Retinal pigment epithelial cell (primary cell): Measurements from ENCODE around the gene PRX.
"Not testable (repeated sequence)": the region's sequence is repeated elsewhere in the genome, so short reads cannot be mapped to it uniquely, and the experiment has no call there.

Experiments
- DNase-seq: peaks from one replicate; pipeline ENCODE4 v3.0.0-alpha.2; 2010; ENCODE audit warnings: low read depth
- H3K4me3 ChIP-seq: 2 replicates; pipeline ENCODE4 v1.5.1; 2011; ENCODE audit warnings: mild to moderate bottlenecking, low read length, control low read depth, moderate library complexity
- TF ChIP-seq, protein P1 (sequence below): conservative IDR thresholded peaks from 2 replicates; pipeline ENCODE4 v1.5.1; 2011; ENCODE audit warnings: low read depth, low read length, control low read depth, inconsistent platforms

The PRX gene

DNA sequence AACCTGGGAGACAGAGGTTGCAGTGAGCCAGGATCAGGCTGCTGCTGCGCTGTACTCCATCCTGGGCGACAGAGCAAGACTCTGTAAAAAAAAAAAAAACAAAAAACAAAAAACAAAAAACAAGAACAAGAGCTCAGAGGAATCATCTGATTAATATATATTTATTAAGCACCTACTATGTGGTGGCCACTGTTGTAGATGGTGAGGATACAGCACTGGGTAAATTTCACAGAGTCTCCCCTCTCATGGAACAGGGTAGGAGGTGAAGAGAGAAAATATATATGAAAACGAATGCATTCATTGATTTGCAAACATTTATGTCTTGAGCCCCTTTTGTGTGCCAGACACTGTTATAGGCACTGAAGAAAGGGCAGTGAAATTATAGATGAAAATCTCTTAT lies 18.5 kb upstream of the PRX start:
- no peak for DNase-seq
- TF ChIP-seq, protein P1, sequence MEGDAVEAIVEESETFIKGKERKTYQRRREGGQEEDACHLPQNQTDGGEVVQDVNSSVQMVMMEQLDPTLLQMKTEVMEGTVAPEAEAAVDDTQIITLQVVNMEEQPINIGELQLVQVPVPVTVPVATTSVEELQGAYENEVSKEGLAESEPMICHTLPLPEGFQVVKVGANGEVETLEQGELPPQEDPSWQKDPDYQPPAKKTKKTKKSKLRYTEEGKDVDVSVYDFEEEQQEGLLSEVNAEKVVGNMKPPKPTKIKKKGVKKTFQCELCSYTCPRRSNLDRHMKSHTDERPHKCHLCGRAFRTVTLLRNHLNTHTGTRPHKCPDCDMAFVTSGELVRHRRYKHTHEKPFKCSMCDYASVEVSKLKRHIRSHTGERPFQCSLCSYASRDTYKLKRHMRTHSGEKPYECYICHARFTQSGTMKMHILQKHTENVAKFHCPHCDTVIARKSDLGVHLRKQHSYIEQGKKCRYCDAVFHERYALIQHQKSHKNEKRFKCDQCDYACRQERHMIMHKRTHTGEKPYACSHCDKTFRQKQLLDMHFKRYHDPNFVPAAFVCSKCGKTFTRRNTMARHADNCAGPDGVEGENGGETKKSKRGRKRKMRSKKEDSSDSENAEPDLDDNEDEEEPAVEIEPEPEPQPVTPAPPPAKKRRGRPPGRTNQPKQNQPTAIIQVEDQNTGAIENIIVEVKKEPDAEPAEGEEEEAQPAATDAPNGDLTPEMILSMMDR, result no peak
- H3K4me3 ChIP-seq, result no peak overlapping the region

DNA sequence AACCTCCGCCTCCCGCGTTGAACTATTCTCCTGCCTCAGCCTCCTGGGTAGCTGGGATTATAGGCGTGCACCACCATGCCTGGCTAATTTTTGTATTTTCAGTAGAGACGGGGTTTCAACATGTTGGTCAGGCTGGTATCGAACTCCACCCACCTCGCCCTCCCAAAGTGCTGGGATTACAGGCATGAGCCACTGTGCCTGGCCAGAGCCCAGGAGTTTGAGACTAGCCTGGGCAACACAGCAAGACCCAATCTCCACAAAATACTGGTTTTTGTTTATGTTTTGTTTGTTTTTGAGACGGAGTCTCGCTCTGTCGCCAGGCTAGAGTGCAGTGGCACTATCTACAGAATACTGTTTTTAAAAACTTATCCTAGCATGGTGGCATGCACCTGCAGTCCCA lies 17.1 kb upstream of the PRX start:
- H3K4me3 ChIP-seq, result not testable (repeated sequence)

DNA sequence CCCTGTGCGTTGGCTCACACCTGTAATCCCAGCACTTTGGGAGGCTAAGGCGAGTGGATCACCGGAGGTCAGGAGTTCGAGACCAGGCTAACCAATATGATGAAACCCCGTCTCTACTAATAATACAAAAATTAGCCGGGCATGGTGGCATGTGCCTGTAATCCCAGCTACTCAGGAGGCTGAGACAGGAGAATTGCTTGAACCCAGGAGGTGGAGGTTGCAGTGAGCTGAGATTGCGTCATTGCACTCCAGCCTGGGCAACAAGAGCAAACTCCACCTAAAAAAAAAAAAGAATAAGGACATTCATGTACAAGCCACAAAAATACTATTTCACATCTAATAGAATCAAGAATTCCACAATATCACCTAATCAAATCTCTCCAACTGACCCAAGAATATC lies 15.0 kb upstream of the PRX start:
- not testable (repeated sequence) for DNase-seq, H3K4me3 ChIP-seq

More for the DNA sequence above, 17.1 kb upstream of the PRX start:
- not testable (repeated sequence) for DNase-seq

DNA sequence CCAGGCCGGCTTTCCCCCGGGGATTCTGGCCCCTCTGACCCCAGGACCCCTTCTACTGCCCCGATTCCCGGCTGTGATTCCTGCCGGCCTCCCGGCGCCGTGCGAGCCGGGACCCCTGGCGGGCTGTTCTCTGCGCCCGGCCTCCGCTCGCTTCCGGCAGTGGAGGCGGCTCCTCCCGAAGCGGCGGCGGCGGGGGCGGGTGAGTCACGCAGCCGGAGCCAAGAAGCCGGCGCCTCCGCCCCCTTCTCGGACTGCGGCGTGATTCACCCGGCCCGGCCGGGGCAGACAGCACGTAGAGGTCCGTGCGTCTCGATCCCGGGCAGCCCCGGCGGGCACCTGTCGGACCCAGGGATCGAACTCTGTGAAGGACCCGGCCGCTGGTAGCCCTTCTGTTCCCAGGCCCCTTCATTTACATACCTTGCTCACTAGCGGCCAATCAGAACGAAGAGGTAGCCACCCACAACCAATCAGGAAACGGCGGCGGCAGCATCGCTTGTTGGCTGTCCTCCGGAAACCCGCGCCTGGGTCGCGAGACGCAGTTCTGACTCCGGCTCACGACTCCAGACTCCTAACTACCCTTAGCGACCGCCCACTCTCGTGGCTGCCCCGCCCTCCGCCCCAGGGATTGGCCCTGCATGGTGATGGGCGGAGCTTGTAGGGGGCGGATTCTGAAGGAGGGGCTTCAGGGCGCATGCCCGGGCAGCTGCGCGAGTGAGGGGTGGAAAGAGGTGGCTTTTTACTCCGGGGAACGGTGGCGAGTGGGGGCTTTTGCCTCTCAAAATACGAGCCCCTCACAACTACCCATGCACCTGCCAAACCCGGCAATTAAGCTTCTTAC lies 12.5 kb upstream of the PRX start, which contains the start of gene SERTAD1:
SERTAD1 (minus strand) TSS at position 543 of the 838 bp plus-strand sequence. CDS start 2,446 bp downstream, outside the sequence.
- H3K4me3 ChIP-seq, result peak within 1 kb of the TSS; percentile 85
- DNase-seq, result peak; percentile 97
- TF ChIP-seq, protein P1, result peak; percentile 60

DNA sequence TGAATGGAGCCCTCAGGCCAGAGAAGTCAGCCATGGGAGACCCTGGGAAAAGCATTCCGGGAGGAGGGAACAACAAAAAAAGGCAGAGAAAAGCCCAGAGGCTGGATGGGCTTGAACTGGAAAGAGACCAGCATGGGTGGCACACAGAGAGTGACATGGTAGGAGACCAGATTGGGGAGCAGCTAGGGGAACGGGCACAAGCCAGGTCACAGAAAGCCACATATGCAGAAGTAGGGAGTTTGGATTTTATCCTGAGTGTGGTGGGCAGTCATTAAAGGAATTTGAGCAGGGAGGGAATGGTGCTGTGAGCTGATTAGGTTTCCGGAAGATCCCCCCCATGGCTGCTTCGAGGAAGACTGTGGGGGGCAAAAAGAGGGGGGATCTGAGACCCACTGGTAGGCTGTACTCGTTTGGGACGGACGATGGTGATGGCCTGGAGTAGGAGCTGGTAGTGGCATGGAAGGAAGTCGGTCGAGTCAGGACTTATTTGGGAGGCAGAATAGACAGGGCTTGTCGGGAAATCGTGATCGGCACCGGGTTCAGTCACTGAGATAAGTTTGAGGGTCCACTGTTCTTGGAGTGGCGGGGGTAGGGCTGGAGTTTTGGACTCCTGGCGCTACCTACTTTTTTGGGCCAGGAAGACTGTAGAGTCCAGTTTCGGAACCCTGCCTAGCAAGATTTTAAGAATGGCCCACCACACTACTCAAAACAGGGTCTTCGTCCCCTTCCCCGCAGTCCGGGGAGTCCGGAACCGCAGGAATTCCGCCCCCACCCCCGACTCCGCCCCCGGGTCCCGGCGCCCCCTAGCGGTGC lies 11.7 kb upstream of the PRX start:
- H3K4me3 ChIP-seq, result peak overlapping the region; percentile 85
- TF ChIP-seq, protein P1, result no peak
- DNase-seq, result no peak

DNA sequence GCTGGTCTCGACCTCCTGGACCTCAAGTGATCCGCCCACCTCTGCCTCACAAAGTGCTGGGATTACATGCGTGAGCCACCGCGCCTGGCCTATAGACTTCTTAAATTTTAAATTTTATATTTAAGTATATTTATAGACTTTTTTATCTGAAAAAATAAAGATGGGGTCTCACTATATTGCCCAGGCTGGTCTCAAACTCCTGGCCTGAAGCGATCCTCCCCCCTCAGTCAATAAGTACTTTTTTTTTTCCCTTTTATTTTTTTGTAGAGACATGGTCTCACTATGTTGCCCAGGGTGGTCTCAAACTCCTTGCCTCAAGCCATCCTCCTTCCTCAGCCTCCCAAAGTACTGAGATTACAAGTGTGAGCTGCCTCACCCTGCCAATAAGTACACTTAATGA lies 10.8 kb upstream of the PRX start:
- H3K4me3 ChIP-seq, result peak overlapping the region; percentile 85
- DNase-seq, result no peak
- TF ChIP-seq, protein P1, result no peak

DNA sequence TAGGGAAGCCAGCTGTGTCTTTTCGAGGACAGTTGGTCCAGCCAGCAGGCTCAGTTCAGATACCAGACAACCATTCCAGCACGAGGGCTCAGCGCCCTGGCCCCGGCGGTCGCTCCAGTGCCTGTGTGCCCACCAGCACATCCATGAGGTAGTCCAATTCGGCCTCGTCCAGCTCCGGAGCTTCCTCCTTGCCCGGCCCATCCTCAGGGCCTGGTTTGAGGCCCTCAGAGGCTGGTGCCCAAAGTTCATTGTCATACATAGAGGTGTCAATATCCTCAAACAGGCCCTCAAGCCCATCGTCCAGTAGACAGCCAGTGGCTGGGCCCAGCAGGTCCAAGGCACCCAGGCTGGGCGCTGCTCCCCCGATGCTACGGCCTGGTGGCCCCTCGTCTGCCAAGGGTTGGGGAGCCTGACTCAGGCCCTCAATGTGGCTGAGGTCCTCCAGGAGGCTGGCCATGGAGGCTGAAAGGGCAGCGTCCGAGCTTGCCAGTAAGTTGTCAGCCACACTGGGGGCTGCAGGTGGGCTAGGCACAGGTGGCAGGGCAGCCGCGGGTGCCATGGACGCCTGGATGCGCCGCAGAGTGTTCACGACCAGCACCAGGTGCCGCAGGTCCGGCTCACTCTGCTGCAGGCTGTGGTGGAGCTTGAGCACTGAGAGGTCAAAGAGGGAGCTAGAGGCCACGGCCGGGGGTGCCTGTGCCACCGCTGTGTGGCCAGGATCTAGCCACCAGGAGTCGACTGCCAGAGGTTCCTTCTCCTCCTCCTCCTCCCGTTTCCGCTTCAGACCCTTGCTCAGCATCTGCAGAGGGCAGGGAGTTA lies 9.8 kb upstream of the PRX start:
- DNase-seq, result no peak
- H3K4me3 ChIP-seq, result no peak overlapping the region
- TF ChIP-seq, protein P1, result no peak
